GM12878 (cell line): ENCODE results near the gene BACE2. TPM values are rescaled to one million over a fixed set of nuclear protein-coding genes. Genes with fewer than 3 reads are reported as not detected.

Experiments used
- ATAC-seq: fragments of 200-7000 bp; cut with Tn5 transposase; 3 replicates; pipeline ENCODE4 v1.9.1; 2020; ENCODE audit warnings: mild to moderate bottlenecking, moderate library complexity
- BruUV-seq: library from RNA; stranded (reverse); fragments of 400-500 nt; replicated peaks from 2 replicates; lab custom pipeline; 2021; lab: Mats Ljungman, UMichigan
- CTCF ChIA-PET: fragments of 300-600 bp; sonication (Branson Sonifier 250); formaldehyde crosslinking; extraction: SDS; loops from one replicate; lab custom pipeline; 2021; ENCODE audit warnings: inconsistent platforms; lab: Yijun Ruan, JAX
- POLR2A ChIA-PET: fragments of 350-600 bp; formaldehyde crosslinking; extraction: SDS; loops from one replicate; lab custom pipeline; 2021; ENCODE audit warnings: inconsistent platforms; lab: Charles Lee
- RAD21 ChIA-PET: fragments of 300-600 bp; sonication (Branson Sonifier 250); formaldehyde crosslinking; loops from one replicate; lab custom pipeline; 2023; ENCODE audit warnings: antibody characterized with exemption; ENCODE audit not compliant: unreplicated experiment; lab: Charles Lee
- SMC1A ChIA-PET: fragments of 300-600 bp; sonication (Branson Sonifier 250); formaldehyde crosslinking; loops from one replicate; lab custom pipeline; 2023; ENCODE audit not compliant: unreplicated experiment, uncharacterized antibody; lab: Charles Lee
- DNase-seq: peaks from one replicate; pipeline ENCODE4 v3.0.0-alpha.2; 2011; ENCODE audit warnings: low read depth, low spot score
- FAIRE-seq: peaks from 3 replicates; lab custom pipeline; 2011; peaks lifted over from hg19 to GRCh38; lab: Jason Lieb, UNC
- H2AFZ ChIP-seq: 2 replicates; pipeline ENCODE4 v1.6.0; 2011; ENCODE audit warnings: low read depth, low read length, control low read depth; ENCODE audit not compliant: control insufficient read depth
- H3K27ac ChIP-seq: 2 replicates; pipeline ENCODE4 v1.5.1; 2011; ENCODE audit warnings: control low read depth; ENCODE audit not compliant: control insufficient read depth, insufficient read depth
- H3K27me3 ChIP-seq, 2 experiments: replicated peaks in 1 of 2; 2 replicates each; pipeline versions ENCODE4 v1.6.0 to v1.6.1; 2011; ENCODE audit warnings: low read length in 1 of 2; ENCODE audit not compliant: control insufficient read depth in 2 of 2, insufficient read depth in 2 of 2
- H3K36me3 ChIP-seq, 2 experiments: 2 replicates each; pipeline ENCODE4 v1.5.1; 2011; ENCODE audit warnings: low read length in 1 of 2; ENCODE audit not compliant: control insufficient read depth in 2 of 2, insufficient read depth in 2 of 2
- H3K4me1 ChIP-seq: 2 replicates; pipeline ENCODE4 v1.6.1; 2011; ENCODE audit warnings: mild to moderate bottlenecking, low read length, moderate library complexity, mixed read lengths; ENCODE audit not compliant: control insufficient read depth, insufficient read depth
- H3K4me2 ChIP-seq: 2 replicates; pipeline ENCODE4 v1.6.0; 2011; ENCODE audit warnings: control low read depth; ENCODE audit not compliant: control insufficient read depth, insufficient read depth
- H3K4me3 ChIP-seq: fragments of 200-600 bp; sonication (generic); 2 replicates; pipeline ENCODE4 v1.5.1; 2016
- H3K79me2 ChIP-seq: 2 replicates; pipeline ENCODE4 v1.6.0; 2011; ENCODE audit warnings: low read length; ENCODE audit not compliant: control insufficient read depth, insufficient read depth
- H3K9ac ChIP-seq: 2 replicates; pipeline ENCODE4 v1.8.0; 2011; ENCODE audit warnings: low read length, control low read depth, mixed read lengths; ENCODE audit not compliant: control insufficient read depth, insufficient read depth
- H3K9me3 ChIP-seq: replicated peaks from 3 replicates; pipeline ENCODE4 v1.5.1; 2011; ENCODE audit warnings: mild to moderate bottlenecking, low read length; ENCODE audit not compliant: control insufficient read depth, insufficient read depth
- H4K20me1 ChIP-seq: 2 replicates; pipeline ENCODE4 v1.6.0; 2011; ENCODE audit not compliant: control insufficient read depth, insufficient read depth
- ATF7 ChIP-seq: fragments of 450-650 bp; IDR thresholded peaks from 2 replicates; pipeline ENCODE4 v1.6.1; 2016; ENCODE audit warnings: low read depth, mild to moderate bottlenecking
- CBFB ChIP-seq: IDR thresholded peaks from 2 replicates; pipeline ENCODE4 v1.6.1; 2016; ENCODE audit warnings: antibody characterized with exemption, low read depth
- CBX3 ChIP-seq: fragments of 200-600 bp; sonication (generic); IDR thresholded peaks from 2 replicates; pipeline ENCODE4 v1.6.1; 2016; ENCODE audit warnings: low read depth, borderline replicate concordance
- FOXK2 ChIP-seq: fragments of 450-650 bp; IDR thresholded peaks from 2 replicates; pipeline ENCODE4 v1.6.1; 2017; ENCODE audit warnings: mild to moderate bottlenecking, moderate library complexity
- JUND ChIP-seq: IDR thresholded peaks from 2 replicates; pipeline ENCODE4 v1.6.1; 2012; ENCODE audit warnings: low read depth, mild to moderate bottlenecking, low read length, improper control_type of control experiment, moderate library complexity
- NBN ChIP-seq: fragments of 450-650 bp; IDR thresholded peaks from 2 replicates; pipeline ENCODE4 v1.6.1; 2016
- NFYA ChIP-seq: IDR thresholded peaks from 2 replicates; pipeline ENCODE4 v1.6.1; 2011; ENCODE audit warnings: low read depth, mild to moderate bottlenecking, low read length, improper control_type of control experiment, borderline replicate concordance
- POLR2AphosphoS2 ChIP-seq: IDR thresholded peaks from 2 replicates; pipeline ENCODE4 v1.6.1; 2011; ENCODE audit warnings: low read depth, mild to moderate bottlenecking, low read length, improper control_type of control experiment, moderate library complexity
- ZNF217 ChIP-seq: fragments of 450-650 bp; IDR thresholded peaks from 2 replicates; pipeline ENCODE4 v1.6.1; 2017; ENCODE audit warnings: antibody characterized with exemption, mild to moderate bottlenecking
- ZNF24 ChIP-seq: fragments of 450-650 bp; IDR thresholded peaks from 2 replicates; pipeline ENCODE4 v1.6.1; 2017; ENCODE audit warnings: antibody characterized with exemption, mild to moderate bottlenecking
- WGBS: methylation state at CpG from one replicate; pipeline ENCODE4 v1.1.6; 2016; ENCODE audit warnings: low lambda C conversion rate; ENCODE audit not compliant: insufficient replicate concordance, insufficient coverage; ENCODE audit errors: missing lambda C conversion rate; 5-methylcytosine and 5-hydroxymethylcytosine counted together
- in situ Hi-C: fragments of 300-500 bp; cut with MboI; formaldehyde crosslinking; loops from 9 replicates; pipeline ENCODE4 v1.14.3; 2018; ENCODE audit warnings: mixed read lengths
- intact Hi-C: fragments of 100-400 bp; cut with micrococcal nuclease; formaldehyde crosslinking; loops from one replicate; pipeline ENCODE4 v1.14.2; 2022; ENCODE audit not compliant: unreplicated experiment
- polyA plus RNA-seq, 11 experiments: library from polyadenylated mRNA; depleted of rRNA in 4 of 11; unstranded in 6 of 11; stranded (reverse) in 5 of 11; fragments of >200 nt; fragmentation: Nextera tagmentation in 4 of 11; fragmentation: Illumina TruSeq in 1 of 11; extraction: Ambion mirVana in 4 of 11; extraction: Trizol in 1 of 11; gene quantifications; 1 replicate in 1 of 11; 2 replicates in 10 of 11; pipeline versions ENCODE4 v1.2.1 to v1.2.3, GENCODE V29; 2011 to 2016; ENCODE audit warnings: inconsistent platforms in 2 of 11, missing spikeins in 2 of 11, low read depth in 1 of 11
- total RNA-seq, 4 experiments: library from RNA; depleted of rRNA in 3 of 4; stranded (reverse); fragments of >200 nt in 3 of 4; fragmentation: Illumina TruSeq in 1 of 4; extraction: Trizol in 1 of 4; gene quantifications; 2 replicates each; pipeline versions ENCODE4 v1.2.1 to v1.2.3, GENCODE V29; 2013 to 2021
- TF ChIP-seq, protein P1 (sequence below): IDR thresholded peaks from 2 replicates; pipeline ENCODE4 v1.6.1; 2011; ENCODE audit warnings: low read depth, mild to moderate bottlenecking, low read length, moderate library complexity, borderline replicate concordance; ENCODE audit errors: extremely low read depth
- TF ChIP-seq, protein P2 (sequence below): IDR thresholded peaks from 2 replicates; pipeline ENCODE4 v1.6.1; 2011; ENCODE audit warnings: borderline replicate concordance, low read depth, mild to moderate bottlenecking, moderate library complexity, low read length; ENCODE audit not compliant: insufficient read depth, poor library complexity, severe bottlenecking
- TF ChIP-seq, protein P3 (sequence below): fragments of 450-650 bp; IDR thresholded peaks from 2 replicates; pipeline ENCODE4 v1.6.1; 2017; ENCODE audit warnings: mild to moderate bottlenecking, moderate library complexity
- TF ChIP-seq, protein P4 (sequence below): IDR thresholded peaks from 2 replicates; pipeline ENCODE4 v1.6.1; 2012; ENCODE audit warnings: mild to moderate bottlenecking, low read depth, low read length

BACE2 gene
- total and polyA plus RNA-seq, 10 of the 15 experiments (the other 5 are each of a cell fraction or from before 2014, with no cell fraction given): 0.04 to 0.69 (median 0.18) TPM; not detected in 5

DNA sequence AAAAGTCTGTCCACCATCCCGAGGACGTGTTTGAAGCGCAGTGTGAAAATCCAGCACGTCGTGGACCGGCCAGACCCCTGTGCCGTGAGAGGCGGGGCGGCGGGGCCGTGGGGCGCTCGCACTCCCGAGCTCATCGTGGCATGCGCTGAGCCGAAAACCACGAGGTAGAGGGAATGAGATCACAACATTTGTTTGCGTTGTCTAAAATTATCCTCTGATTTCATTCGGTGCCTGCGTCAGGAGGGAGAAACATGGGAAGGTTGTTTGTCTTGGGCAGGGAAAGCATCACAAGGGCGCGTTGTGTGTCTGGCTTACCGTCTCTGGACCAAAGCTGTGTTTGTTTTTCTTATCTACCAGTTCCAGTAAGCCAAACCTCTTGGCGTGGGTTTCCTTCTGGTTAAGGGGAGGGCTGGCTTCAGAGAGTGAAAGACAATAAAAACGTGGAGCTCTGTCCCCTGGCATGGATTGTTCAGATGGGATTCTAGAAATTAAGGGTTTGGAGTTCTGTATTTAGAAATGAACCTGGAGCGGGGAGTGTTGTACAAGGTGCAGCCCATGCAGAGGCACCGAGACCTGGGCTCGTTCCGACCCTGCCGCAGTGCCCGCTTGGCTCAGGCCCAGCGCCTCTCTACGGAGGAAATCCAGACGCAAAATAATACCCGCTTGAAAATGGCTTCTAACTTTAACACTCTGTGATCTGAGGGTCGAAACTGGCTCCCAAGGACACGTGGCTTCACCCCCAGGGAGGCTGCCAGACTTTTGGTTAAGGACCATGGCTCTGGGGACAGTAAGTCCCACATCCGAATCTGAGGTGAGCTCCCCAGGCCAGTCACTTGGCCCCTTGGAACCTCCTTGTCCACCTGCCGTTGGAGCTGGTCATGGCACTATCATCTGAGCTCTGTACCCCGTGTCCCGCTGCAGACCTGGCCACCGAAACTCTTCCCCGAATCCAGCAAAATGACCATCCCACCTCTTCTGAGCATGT, 79.9 kb downstream of the BACE2 start:
- no peak for FAIRE-seq
- in situ Hi-C loops: no loop called here
- 56% methylated on average over 44 of the region's 44 CpGs for WGBS
- TF ChIP-seq, protein P1, sequence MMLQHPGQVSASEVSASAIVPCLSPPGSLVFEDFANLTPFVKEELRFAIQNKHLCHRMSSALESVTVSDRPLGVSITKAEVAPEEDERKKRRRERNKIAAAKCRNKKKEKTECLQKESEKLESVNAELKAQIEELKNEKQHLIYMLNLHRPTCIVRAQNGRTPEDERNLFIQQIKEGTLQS: no peak
- TF ChIP-seq, protein P2, sequence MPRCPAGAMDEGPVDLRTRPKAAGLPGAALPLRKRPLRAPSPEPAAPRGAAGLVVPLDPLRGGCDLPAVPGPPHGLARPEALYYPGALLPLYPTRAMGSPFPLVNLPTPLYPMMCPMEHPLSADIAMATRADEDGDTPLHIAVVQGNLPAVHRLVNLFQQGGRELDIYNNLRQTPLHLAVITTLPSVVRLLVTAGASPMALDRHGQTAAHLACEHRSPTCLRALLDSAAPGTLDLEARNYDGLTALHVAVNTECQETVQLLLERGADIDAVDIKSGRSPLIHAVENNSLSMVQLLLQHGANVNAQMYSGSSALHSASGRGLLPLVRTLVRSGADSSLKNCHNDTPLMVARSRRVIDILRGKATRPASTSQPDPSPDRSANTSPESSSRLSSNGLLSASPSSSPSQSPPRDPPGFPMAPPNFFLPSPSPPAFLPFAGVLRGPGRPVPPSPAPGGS: no peak
- TF ChIP-seq JUND (no peak), ATF7 (no peak), POLR2AphosphoS2 (no peak), CBFB (no peak), ZNF217 (no peak), NFYA (no peak), CBX3 (no peak), FOXK2 (no peak), ZNF24 (no peak), NBN (no peak)
- TF ChIP-seq, protein P3, sequence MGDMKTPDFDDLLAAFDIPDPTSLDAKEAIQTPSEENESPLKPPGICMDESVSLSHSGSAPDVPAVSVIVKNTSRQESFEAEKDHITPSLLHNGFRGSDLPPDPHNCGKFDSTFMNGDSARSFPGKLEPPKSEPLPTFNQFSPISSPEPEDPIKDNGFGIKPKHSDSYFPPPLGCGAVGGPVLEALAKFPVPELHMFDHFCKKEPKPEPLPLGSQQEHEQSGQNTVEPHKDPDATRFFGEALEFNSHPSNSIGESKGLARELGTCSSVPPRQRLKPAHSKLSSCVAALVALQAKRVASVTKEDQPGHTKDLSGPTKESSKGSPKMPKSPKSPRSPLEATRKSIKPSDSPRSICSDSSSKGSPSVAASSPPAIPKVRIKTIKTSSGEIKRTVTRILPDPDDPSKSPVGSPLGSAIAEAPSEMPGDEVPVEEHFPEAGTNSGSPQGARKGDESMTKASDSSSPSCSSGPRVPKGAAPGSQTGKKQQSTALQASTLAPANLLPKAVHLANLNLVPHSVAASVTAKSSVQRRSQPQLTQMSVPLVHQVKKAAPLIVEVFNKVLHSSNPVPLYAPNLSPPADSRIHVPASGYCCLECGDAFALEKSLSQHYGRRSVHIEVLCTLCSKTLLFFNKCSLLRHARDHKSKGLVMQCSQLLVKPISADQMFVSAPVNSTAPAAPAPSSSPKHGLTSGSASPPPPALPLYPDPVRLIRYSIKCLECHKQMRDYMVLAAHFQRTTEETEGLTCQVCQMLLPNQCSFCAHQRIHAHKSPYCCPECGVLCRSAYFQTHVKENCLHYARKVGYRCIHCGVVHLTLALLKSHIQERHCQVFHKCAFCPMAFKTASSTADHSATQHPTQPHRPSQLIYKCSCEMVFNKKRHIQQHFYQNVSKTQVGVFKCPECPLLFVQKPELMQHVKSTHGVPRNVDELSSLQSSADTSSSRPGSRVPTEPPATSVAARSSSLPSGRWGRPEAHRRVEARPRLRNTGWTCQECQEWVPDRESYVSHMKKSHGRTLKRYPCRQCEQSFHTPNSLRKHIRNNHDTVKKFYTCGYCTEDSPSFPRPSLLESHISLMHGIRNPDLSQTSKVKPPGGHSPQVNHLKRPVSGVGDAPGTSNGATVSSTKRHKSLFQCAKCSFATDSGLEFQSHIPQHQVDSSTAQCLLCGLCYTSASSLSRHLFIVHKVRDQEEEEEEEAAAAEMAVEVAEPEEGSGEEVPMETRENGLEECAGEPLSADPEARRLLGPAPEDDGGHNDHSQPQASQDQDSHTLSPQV: no peak
- TF ChIP-seq, protein P4, sequence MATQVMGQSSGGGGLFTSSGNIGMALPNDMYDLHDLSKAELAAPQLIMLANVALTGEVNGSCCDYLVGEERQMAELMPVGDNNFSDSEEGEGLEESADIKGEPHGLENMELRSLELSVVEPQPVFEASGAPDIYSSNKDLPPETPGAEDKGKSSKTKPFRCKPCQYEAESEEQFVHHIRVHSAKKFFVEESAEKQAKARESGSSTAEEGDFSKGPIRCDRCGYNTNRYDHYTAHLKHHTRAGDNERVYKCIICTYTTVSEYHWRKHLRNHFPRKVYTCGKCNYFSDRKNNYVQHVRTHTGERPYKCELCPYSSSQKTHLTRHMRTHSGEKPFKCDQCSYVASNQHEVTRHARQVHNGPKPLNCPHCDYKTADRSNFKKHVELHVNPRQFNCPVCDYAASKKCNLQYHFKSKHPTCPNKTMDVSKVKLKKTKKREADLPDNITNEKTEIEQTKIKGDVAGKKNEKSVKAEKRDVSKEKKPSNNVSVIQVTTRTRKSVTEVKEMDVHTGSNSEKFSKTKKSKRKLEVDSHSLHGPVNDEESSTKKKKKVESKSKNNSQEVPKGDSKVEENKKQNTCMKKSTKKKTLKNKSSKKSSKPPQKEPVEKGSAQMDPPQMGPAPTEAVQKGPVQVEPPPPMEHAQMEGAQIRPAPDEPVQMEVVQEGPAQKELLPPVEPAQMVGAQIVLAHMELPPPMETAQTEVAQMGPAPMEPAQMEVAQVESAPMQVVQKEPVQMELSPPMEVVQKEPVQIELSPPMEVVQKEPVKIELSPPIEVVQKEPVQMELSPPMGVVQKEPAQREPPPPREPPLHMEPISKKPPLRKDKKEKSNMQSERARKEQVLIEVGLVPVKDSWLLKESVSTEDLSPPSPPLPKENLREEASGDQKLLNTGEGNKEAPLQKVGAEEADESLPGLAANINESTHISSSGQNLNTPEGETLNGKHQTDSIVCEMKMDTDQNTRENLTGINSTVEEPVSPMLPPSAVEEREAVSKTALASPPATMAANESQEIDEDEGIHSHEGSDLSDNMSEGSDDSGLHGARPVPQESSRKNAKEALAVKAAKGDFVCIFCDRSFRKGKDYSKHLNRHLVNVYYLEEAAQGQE: no peak

More for the DNA sequence above, 79.9 kb downstream of the BACE2 start:
- Histone ChIP-seq H3K9ac (no peak overlapping the region), H3K27ac (no peak overlapping the region), H3K27me3 (no peaks in the 10 kb centered on the region), H3K79me2 (no peaks in the 10 kb centered on the region), H3K4me1 (no peaks in the 10 kb centered on the region), H3K4me3 (no peak overlapping the region), H3K9me3 (no peaks in the 10 kb centered on the region), H3K36me3 (no peaks in the 10 kb centered on the region), H2AFZ (no peak overlapping the region), H3K4me2 (no peak overlapping the region), H4K20me1 (no peaks in the 10 kb centered on the region)
- ATAC-seq: no peak
- intact Hi-C loops: no loop called here
- SMC1A ChIA-PET: no interaction called here
- RAD21 ChIA-PET: no interaction called here
- no peak for DNase-seq
- no TSS peak for BruUV-seq
- CTCF ChIA-PET: no interaction called here
- POLR2A ChIA-PET: no interaction called here
